GM19452 (cell line): ENCODE results near the gene ANGPTL8.

Source experiments
- ATAC-seq: cut with Tn5 transposase; IDR thresholded peaks from one replicate; pipeline ENCODE4 v1.9.1; 2021; ENCODE audit not compliant: unreplicated experiment

Gene ANGPTL8

GRCh38 chr19:11260996-11261395 lies 21.6 kb downstream of the ANGPTL8 start:
- ATAC-seq = no peak

- ATAC-seq = no peak
Measured at GRCh38 chr19:11261431-11261970, 22.1 kb downstream of the ANGPTL8 start.

- ATAC-seq = no peak
Measured at GRCh38 chr19:11261971-11262839, 22.8 kb downstream of the ANGPTL8 start, which contains the start of gene DOCK6. Gene DOCK6 (minus strand): TSS chr19:11262524. CDS start chr19:11262440, 84 bp downstream.

- ATAC-seq = no peak
Measured at GRCh38 chr19:11263726-11264125, 24.3 kb downstream of the ANGPTL8 start.

GRCh38 chr19:11264452-11265176 lies 25.2 kb downstream of the ANGPTL8 start:
- no peak for ATAC-seq

GRCh38 chr19:11265177-11265784 lies 25.9 kb downstream of the ANGPTL8 start:
- no peak for ATAC-seq

- no peak for ATAC-seq
Measured at GRCh38 chr19:11265785-11266236, 26.4 kb downstream of the ANGPTL8 start.

GRCh38 chr19:11267316-11268085 lies 28.1 kb downstream of the ANGPTL8 start:
- ATAC-seq = no peak

- ATAC-seq = no peak
Measured at GRCh38 chr19:11268783-11269267, 29.4 kb downstream of the ANGPTL8 start.

GRCh38 chr19:11269408-11269807 lies 30.0 kb downstream of the ANGPTL8 start:
- ATAC-seq = no peak

GRCh38 chr19:11273296-11273695 lies 33.9 kb downstream of the ANGPTL8 start:
- ATAC-seq = no peak

GRCh38 chr19:11273989-11274388 lies 34.6 kb downstream of the ANGPTL8 start:
- no peak for ATAC-seq

GRCh38 chr19:11274533-11275086 lies 35.2 kb downstream of the ANGPTL8 start:
- no peak for ATAC-seq

- ATAC-seq = no peak
Measured at GRCh38 chr19:11278670-11279069, 39.3 kb downstream of the ANGPTL8 start.

GRCh38 chr19:11279505-11280236 lies 40.3 kb downstream of the ANGPTL8 start:
- no peak for ATAC-seq

GRCh38 chr19:11281356-11282049 lies 42.1 kb downstream of the ANGPTL8 start:
- ATAC-seq = no peak

- no peak for ATAC-seq
Measured at GRCh38 chr19:11284515-11284914, 45.1 kb downstream of the ANGPTL8 start.

- ATAC-seq = no peak
Measured at GRCh38 chr19:11286312-11286974, 47.0 kb downstream of the ANGPTL8 start.
